Hematopoietic multipotent progenitor cell treated with erythropoietin and hydrocortisone succinate and interleukin-3 and kit ligand, for 4 days (in vitro differentiated cells): Measurements from ENCODE around the gene CNN1.
"Not testable (repeated sequence)": the region's sequence is repeated elsewhere in the genome, so short reads cannot be mapped to it uniquely, and the experiment has no call there.

Experiments
- DNase-seq: peaks from one replicate; pipeline ENCODE4 v3.0.0-alpha.2; 2015

Gene CNN1

DNA sequence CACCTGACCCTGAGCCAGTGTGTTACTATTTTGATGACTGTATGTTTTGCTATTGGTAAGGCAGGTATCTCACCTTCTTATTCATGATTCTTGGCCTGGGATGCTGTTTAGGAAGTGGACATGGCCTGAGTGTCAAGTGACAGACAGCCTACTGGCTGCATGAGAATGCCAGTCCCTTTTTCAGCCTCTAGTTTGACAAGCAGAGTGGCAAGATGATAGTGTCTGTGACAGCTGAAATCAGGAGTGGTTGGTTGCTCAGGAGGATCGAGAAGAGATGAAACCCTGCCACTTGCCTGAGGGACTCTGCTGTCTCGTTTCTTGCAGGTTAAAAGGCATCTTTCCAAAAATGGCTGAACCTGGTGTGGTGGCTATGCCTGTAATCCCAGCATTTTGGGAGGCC, 27.5 kb downstream of the CNN1 start:
- no peak for DNase-seq

DNA sequence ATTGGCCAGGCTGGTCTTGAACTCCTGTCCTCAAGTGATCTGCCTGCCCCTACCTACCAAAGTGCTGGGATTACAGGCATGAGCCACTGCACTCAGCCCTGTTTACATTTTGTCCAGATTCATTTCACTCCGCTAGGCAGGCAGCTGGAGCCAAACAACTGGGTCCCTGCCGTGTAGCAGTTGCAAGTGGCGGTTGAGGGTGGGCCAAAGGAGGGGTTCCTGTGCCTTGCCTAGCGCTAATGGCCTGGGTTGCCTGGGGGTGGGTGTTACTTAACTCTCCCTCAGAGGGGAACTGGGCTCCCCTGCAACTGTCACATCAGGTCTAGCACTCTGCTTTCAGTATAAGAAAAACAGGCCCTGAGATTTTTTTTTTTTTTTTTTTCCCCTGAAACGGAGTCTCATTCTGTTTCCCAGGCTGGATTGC, 31.4 kb downstream of the CNN1 start:
- DNase-seq = peak; percentile 86

DNA sequence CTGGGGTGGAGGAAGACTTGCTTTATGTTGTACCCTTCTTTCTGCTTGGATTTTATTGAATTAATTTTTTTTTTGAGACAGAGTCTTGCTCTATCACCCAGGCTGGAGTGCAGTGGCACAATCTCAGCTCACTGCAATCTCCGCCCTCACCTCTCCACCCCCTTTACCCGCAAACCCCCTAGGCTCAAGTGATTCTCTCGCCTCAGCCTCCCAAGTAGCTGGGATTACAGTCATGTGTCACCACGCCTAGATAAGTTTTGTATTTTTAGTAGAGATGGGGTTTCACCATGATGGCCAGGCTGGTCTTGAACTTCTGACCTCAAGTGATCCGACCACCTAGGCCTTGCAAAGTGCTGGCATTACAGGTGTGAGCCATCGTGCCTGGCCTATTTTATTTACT, 34.7 kb downstream of the CNN1 start:
- DNase-seq = not testable (repeated sequence)

DNA sequence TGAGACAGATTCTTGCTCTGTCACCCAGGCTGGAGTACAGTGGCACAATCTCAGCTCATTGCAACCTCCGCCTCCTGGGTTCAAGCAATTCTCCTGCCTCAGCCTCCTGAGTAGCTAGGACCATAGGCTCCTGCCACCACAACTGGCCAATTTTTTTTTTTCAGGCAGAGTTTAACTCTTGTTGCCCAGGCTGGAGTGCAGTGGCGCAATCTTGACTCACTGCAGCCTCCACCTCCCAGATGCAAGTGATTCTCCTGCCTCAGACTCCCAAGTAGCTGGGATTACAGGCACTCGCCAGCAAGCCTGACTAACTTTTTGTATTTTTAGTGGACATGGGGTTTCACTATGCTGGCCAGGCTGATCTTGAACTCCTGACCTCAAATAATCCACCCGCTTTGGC, 35.1 kb downstream of the CNN1 start:
- not testable (repeated sequence) for DNase-seq

DNA sequence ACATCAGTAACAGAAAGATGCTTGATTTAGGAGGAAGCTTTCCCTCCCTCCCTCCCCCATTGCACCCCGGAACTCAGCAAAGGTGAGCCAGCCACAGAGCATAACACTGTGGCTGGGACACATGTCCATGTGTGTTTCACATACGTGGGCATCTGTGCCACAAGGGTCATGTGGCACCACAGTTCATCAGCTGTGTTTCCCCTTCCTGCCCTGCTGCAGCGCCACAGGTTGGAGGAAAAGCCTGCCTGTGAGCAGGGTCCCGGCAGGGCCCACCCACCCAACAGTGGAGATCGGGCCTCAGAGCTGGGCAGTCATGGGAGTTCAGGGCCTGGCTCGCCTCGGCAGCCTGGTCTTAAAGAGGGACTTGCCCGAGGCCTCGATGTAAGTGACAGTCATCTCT, 36.0 kb downstream of the CNN1 start:
- DNase-seq = no peak

DNA sequence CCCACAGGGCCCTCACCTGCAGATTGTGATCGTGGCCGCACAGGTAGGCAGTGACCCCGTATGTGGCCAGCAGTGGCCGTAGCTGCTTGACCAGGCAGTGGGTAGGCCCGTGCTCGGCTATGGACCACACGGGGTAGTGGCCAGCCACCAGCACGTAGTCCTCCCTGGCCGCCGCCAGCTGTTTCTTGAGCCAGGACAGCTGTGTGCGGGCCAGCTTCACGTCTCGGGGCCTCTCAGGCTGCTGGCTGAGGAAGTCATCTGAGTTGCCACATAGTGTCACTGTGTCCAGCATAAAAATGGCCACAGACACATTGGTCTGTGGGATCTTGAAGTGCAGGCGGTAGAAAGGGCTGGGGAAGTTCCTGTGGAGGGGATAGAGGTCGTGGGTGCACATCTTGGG, 37.6 kb downstream of the CNN1 start:
- no peak for DNase-seq

DNA sequence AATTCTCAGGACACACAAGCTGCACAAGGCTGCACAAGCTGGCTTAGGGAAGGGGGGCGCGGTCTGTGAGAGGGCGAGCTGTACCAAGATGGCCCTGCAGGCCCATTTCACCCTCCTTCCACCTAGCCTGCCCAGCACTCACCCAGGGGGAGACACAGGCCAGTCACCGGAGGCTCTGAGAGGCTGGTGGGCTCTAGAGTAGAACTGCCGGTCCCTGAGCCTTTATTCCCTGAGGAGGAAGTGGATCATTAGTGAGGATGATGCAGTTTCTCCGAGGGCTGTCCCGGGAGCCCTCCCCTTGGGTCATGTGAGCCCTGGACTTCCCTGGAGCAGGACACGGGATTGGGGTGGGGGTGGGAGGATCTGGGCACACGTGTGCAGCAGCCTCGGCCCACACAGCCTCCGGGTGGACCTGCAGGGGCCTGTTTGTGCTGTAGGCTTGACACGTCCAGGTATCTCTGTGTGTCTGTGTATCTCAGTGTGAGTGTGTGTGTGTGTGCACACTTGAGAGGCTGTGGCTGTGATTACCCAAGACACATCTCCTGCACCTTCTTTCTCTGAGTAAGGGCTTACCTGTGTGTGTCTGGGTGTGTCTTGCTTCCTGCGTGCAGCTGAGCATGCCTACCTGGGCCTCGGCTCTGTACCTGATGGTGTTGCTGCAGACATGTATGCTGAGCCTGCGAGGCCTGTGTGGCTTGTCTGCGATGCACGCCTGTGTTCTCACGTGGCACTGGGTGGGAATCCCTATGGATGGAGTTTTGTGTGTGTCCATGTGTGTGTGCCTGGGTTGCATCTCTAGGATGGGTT, 39.0 kb downstream of the CNN1 start, which contains the start of gene ACP5:
TSS of gene ACP5 (minus strand) at position 195 of the 807 bp plus-strand sequence. CDS start 328 bp downstream, outside the sequence.
- no peak for DNase-seq

DNA sequence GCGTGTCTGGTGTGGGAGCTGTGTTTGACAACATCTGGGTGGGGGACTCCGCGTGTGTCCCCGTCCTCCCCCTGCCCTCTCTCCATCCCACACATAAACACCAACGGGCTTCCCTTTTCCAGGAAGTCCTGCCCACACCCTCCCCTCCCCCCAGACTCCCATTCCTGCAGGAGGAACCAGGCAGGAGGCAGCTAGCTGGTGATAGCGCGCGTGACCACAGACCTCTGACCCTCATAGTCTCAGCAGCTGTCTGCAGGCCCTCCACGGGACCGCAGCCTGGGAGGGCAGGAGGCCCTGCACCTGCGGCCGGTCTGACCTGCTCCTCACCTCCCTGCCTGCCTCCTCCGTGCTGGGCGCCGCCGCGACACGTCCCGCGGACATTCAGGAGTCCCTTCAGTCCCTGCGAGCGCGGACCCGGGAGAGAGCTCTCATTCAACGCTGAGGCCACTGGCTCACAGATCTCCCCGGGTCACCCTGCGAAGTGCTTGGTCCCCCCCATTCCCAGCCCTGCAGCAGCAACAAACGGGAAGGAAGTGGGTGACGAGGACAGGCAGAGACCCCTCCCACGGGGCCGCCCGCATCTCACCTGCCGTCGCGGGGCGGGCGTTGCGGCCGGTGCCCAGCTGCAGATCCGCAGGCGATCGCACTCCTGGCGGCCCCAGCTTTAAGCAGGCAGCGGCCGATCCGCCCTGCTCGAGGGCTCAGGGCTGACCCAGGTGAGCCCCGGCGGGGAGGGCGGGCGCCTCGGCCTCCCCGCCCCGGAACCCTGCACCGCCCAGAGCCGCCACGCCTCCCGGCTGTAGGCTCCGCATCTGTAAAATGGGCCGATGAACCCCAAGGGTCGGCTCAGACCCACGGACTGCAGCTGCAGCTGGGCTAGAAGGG, 39.8 kb downstream of the CNN1 start:
- peak; percentile 51 for DNase-seq

DNA sequence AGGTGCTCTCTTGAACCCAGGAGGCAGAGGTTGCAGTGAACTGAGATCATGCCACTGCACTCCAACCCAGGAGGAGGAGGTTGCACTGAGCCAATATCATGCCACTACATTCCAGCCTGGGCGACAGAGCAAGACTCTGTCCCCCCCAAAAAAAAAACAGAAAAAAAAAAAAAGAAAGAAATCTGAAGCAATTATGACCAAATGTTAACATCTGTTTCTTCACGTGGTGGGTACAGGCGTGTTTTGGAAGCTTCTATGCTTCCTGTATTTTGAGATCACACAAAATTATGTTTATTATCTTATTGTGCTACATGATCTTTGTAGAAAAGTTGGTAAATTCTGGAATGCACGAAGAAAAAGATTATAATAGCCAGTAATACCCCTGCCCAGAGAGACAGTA, 41.5 kb downstream of the CNN1 start:
- peak; percentile 51 for DNase-seq

DNA sequence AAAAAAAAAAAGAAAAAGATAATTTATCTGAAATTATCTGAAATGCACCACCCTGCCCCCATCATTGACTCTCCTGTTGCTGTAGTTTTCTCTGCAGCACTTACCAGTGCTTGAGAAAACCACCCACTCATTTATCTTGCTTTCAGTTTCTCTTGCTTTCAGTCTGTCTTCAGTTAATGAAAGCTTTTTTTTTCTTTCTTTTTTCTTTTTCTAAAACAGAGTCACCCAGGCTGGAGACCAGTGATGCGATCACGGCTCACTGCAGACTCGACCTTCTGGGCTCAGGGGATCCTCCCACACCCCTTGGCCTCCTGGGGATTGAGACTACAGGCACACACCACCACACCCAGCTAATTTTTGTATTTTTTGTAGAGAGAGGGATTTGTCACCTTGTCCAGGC, 43.1 kb downstream of the CNN1 start:
- DNase-seq = peak; percentile 36

DNA sequence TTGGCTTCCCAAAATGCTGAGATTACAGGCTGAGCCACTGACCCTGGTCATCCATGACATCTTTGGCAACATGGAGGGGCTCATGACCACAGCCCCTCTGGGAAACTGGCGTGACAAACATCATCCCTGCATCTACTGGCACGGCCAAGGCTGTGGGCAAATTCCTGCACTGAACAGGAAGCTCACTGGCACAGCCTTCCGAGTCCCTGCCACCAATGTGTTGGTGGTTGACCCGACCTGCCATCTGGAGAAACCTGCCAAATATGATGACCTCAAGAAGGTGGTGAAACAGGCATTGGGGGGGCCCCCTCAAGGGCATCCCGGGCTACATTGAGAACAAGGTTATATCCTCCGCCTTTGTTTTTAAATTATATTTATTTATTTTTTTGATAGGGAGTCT, 47.7 kb downstream of the CNN1 start:
- peak; percentile 63 for DNase-seq

DNA sequence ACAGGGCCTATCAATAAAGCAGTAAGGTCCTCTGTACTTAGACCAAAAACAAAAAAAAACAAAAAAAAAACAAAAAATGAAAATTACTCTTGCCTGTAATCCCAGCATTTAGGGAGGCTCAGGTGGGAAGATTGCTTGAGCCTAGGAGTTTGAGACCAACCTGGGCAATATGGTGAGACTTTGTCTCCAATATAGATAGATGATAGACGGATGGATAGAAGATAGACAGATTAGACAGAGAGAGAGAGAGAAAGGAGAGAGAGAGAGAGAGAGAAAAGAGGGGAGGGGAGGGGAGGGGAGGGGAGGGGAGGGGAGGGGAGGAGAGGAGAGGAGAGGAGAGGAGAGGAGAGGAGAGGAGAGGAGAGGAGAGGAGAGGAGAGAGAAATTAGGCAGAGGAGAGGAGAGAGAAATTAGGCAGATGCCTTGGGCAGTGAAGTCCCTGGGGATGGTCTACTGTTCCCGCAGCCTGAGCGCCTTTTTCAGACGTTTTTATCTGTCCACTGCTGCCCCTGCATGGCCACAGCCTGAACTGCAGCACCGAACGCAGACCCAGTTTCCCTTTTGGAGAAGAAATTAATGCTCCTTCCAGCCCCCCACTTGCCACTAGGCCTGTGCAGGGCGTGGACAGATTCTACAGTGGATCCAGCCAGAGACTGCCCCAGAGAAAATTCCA, 48.8 kb downstream of the CNN1 start:
- DNase-seq = peak; percentile 88

DNA sequence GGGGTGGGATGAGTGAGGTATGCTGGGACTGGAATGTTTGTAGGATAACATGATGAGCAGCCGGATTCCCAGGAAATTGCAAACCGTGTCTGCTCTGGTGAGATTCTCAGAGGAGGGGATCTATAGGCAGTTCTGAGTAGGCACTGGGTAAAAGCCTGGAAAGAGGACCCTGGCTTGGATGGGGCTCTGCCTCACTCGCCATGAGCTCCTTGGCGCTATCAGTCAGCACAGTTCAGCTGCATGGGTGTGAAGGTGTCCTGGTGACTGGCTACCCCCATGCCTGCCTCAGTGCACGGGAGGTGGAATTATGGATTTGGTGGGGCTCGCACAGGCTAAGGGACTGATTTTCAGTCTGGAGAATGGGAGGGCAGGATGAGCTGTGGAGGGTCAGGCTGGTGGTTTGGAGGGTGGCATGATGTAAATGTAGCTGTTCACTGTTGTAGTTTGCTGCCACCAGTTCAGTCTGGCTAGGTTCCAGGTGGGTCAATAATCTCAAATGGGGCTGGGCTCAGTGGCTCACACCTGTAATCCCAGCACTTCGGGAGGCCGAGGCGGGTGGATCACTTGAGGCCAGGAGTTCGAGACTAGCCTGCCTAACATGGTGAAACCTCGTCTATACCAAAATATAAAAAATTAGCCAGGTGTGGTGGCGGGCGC, 49.5 kb downstream of the CNN1 start:
- DNase-seq = no peak

DNA sequence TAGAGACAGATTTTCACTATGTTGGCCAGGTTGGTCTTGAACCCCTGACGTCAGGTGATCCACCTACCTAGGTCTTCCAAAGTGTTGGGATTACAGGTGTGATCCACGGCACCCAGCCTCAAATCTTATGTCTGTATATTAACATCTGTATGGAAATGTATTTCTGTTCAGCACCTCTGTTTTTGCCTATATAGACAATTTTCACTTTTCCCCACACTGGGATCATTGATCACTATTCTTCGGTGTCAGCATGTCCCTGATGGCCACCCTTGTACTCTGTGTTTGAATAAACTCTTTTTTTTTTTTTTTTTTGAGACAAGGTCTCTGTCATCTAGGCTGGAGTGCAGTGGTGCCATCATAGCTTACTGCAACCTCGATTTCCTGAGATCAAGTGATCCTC, 55.4 kb downstream of the CNN1 start:
- DNase-seq = no peak

DNA sequence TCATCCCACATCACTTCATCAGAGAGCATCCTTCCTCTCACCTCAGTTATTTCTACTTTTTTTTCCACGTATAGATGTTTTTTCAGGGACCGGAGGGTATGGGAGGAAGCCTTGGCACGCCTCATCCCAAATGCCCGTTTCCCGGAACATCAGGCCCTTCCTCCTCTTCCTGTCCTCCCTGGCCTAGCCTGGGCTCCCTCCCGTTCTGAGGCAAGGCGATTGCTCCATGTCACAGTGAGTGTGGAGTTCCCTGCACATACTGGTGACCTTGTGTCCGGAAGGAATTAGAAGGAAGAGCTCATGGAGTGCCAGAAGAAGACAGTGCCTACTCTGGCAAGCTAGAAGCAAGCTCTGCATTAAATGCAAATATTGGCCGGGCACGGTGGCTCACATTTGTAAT, 57.5 kb downstream of the CNN1 start:
- DNase-seq = no peak

DNA sequence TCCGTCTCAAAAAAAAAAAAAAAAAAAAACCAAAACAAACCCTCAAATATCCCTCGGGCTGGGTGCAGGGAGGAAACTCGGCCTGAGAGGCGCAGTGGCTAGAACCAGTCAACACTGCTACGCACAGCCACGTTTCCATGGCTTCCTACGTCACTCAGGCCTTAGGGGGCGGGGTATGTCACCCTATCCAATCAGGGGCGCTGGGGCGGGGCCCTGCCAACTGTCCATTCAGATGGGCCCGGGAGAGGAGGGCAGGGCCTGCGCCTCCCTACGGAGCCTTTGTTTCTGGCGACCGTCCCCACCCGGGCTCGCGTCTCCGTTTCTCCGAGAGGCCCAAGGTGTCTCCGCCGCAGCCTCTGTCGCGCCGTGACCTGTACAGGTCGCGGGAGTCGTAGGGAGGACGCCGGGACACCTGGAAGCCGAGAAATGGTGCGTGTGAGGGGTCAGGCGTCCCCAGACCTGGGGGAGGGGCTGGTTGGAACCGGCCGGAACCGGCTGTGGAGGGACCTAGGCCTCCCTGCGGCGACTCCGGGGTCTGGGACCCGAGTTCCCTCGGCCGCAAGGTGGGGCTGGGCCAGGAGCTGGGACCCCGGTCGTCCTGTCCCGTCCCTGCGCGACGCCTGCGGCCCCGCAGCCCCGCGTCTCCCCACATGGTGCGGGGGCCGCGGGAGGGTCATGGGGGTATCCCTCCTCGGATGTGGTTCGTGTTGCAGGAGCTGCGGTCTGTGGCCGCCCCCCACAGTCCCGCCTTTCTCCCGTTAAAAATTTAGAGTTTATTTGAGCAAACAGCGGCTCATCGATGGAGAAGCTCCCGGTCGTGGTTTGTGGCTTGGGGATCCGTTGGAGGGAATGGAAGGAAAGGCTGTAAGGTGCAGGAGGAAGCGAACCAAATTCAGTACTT, 58.8 kb downstream of the CNN1 start, which contains the start of gene ZNF627:
TSS of gene ZNF627 (plus strand) at position 282 of the 901 bp plus-strand sequence. CDS start at position 427, 145 bp downstream.
- peak; percentile 100 for DNase-seq

DNA sequence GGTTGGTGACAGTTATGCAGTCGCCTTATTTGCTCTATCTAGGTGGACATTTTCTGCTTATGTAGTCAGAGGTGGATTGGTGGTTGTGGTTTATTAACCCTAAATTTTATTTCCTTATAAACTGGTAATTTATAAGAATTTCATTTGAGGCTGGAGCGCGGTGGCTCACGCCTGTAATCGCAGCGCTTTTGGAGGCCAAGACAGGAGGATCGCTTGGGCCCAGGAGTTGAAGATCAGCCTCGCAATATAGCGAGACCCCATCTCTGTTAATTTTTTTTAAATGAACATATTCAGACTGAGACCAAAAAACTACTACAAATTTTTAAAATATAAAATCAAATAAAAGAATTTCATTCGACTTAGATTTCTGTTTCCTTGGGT, 59.4 kb downstream of the CNN1 start:
- no peak for DNase-seq

DNA sequence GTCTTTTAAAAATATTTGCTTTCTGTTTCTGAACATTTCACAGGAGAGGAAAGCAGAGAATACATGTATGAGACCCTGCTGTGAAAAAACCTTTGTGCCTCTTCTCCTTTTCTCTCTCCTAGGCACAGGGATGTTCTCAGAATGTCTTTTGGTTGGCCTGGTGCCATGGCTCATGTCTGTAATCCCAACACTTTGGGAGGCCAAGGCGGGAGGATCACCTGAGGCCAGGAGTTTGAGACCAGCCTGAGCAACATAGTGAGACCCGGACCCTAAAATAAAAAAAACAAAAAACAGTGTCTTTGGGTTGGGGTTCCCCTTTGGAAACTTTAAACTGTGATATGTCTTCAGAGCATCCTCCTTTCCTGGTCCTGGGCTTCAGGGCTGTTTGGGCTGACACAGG, 60.1 kb downstream of the CNN1 start:
- no peak for DNase-seq

DNA sequence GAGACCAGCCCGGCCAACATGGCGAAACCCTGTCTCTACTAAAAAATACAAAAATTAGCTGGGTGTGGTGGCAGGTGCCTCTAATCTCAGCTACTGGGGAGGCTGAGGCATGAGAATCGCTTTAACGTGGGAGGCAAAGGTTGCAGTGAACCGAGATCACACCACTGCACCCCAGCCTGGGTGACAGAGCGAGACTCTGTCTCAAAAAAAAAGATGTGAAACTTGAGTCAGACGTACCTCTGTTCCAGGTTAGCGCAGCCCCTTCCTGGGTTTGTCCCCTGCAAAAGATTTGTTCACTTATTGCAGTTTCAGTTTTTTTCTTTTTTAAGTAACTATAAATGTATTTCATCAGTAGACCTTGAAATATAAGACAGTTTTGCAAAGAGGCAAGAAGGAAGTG, 61.1 kb downstream of the CNN1 start:
- not testable (repeated sequence) for DNase-seq
